ENCODE results near the gene UQCC2. TPM values are rescaled to one million over a fixed set of nuclear protein-coding genes. Genes with fewer than 3 reads are reported as not detected.

The UQCC2 gene
- total and polyA plus RNA-seq, 2 of the 8 experiments (the other 6 are each of a cell fraction or from before 2014, with no cell fraction given), result 52.1 to 104 TPM

- TF ChIP-seq, protein P1, sequence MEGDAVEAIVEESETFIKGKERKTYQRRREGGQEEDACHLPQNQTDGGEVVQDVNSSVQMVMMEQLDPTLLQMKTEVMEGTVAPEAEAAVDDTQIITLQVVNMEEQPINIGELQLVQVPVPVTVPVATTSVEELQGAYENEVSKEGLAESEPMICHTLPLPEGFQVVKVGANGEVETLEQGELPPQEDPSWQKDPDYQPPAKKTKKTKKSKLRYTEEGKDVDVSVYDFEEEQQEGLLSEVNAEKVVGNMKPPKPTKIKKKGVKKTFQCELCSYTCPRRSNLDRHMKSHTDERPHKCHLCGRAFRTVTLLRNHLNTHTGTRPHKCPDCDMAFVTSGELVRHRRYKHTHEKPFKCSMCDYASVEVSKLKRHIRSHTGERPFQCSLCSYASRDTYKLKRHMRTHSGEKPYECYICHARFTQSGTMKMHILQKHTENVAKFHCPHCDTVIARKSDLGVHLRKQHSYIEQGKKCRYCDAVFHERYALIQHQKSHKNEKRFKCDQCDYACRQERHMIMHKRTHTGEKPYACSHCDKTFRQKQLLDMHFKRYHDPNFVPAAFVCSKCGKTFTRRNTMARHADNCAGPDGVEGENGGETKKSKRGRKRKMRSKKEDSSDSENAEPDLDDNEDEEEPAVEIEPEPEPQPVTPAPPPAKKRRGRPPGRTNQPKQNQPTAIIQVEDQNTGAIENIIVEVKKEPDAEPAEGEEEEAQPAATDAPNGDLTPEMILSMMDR (IDR thresholded peaks at IDR 0.05; ENCODE audit: control extremely low read depth in 1 of 3, insufficient read depth in 1 of 3, low read depth in 1 of 3, low read length in 3 of 3), result no peak
- TF ChIP-seq RXRA (IDR thresholded peaks at IDR 0.05; ENCODE audit: insufficient read depth, low read depth, low read length) (no peak), EP300 (IDR thresholded peaks at IDR 0.05; ENCODE audit: borderline replicate concordance in 1 of 2, low read depth in 2 of 2, low read length in 2 of 2) (no peak)
Measured at GRCh38 chr6:33699131-33699530, 12.4 kb downstream of the UQCC2 start (continued).
